K562 (cell line): ENCODE measurements around the gene DNAJC1. TPM values are rescaled to one million over a fixed set of nuclear protein-coding genes. Genes with fewer than 3 reads are reported as not detected.

Experiments
- CBFA2T2 ChIP-seq: fragments of 450-650 bp; conservative IDR thresholded peaks from 2 replicates; pipeline ENCODE4 v1.6.1; 2017; ENCODE audit warnings: mild to moderate bottlenecking
- MCM2 ChIP-seq: fragments of 450-650 bp; IDR thresholded peaks from 2 replicates; pipeline ENCODE4 v1.6.1; 2017; ENCODE audit warnings: low read depth, mild to moderate bottlenecking
- polyA plus RNA-seq, 8 experiments: library from polyadenylated mRNA; depleted of rRNA in 4 of 8; stranded (reverse) in 5 of 8; unstranded in 3 of 8; fragments of >200 nt; fragmentation: Nextera tagmentation in 2 of 8; fragmentation: Illumina TruSeq in 1 of 8; extraction: Ambion mirVana in 2 of 8; extraction: Trizol in 1 of 8; gene quantifications; 2 replicates each; pipeline versions ENCODE4 v1.2.1 to v1.2.3, GENCODE V29; 2011 to 2014; ENCODE audit warnings: inconsistent platforms in 1 of 8, missing spikeins in 1 of 8
- total RNA-seq, 7 experiments: library from RNA; depleted of rRNA in 6 of 7; stranded (reverse); fragments of >200 nt in 6 of 7; fragmentation: Illumina TruSeq in 2 of 7; extraction: Trizol in 2 of 7; gene quantifications; 2 replicates each; pipeline versions ENCODE4 v1.2.1 to v1.2.3, GENCODE V29; 2011 to 2021; ENCODE audit warnings: low replicate concordance in 1 of 7
- TF ChIP-seq, protein P1 (sequence below), 3 experiments: fragments of 200-800 bp in 1 of 3; sonication (Bioruptor generic) in 1 of 3; sonication (generic) in 1 of 3; formaldehyde crosslinking in 1 of 3; IDR thresholded peaks; 2 replicates each; pipeline versions ENCODE4 v1.6.1 to v1.8.0; 2016 to 2022; ENCODE audit warnings: mild to moderate bottlenecking in 2 of 3, missing compliant biosample characterization in 2 of 3, missing genetic modification characterization in 2 of 3, missing genetic modification reagents in 1 of 3
- TF ChIP-seq, protein P2 (sequence below): fragments of 250-450 bp; sonication (Bioruptor Pico); IDR thresholded peaks from 2 replicates; pipeline ENCODE4 v1.5.0; 2021; ENCODE audit warnings: mild to moderate bottlenecking, borderline replicate concordance
- TF ChIP-seq, protein P3 (sequence below): sonication (generic); IDR thresholded peaks from 2 replicates; pipeline ENCODE4 v1.6.1; 2016

DNAJC1 gene
- total and polyA plus RNA-seq, 9 of the 15 experiments (the other 6 are each of a cell fraction or from before 2014, with no cell fraction given): 5.4 to 77.6 (median 40.3) TPM

DNA sequence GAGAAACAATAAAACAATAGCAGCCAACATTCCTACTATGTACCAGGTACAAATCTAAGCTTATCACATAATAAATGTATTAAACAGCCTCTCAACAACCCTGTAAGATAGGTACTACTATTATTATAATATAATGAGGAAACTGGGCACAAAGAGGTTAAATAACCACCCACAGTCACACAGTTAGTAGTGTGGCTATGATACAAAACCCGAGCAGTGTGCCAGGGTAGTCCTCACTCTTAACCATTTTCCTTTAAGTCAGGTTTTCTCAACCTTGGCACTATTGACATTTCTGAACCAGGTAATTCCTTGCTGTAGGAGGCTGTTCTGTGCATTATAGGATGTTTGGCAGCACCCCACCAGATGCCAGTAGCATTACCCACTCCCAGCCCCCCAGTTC is 48.8 kb downstream of the DNAJC1 start (continued):
- TF ChIP-seq, protein P1, sequence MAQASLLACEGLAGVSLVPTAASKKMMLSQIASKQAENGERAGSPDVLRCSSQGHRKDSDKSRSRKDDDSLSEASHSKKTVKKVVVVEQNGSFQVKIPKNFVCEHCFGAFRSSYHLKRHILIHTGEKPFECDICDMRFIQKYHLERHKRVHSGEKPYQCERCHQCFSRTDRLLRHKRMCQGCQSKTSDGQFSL (CRISPR knock-in tag; IDR thresholded peaks at IDR 0.05): no peak
- TF ChIP-seq, protein P1 (tag; IDR thresholded peaks at IDR 0.05): no peak
- TF ChIP-seq, protein P2, sequence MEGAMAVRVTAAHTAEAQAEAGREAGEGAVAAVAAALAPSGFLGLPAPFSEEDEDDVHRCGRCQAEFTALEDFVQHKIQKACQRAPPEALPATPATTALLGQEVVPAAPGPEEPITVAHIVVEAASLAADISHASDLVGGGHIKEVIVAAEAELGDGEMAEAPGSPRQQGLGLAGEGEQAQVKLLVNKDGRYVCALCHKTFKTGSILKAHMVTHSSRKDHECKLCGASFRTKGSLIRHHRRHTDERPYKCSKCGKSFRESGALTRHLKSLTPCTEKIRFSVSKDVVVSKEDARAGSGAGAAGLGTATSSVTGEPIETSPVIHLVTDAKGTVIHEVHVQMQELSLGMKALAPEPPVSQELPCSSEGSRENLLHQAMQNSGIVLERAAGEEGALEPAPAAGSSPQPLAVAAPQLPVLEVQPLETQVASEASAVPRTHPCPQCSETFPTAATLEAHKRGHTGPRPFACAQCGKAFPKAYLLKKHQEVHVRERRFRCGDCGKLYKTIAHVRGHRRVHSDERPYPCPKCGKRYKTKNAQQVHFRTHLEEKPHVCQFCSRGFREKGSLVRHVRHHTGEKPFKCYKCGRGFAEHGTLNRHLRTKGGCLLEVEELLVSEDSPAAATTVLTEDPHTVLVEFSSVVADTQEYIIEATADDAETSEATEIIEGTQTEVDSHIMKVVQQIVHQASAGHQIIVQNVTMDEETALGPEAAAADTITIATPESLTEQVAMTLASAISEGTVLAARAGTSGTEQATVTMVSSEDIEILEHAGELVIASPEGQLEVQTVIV (CRISPR knock-in tag): no peak
- TF ChIP-seq, protein P3, sequence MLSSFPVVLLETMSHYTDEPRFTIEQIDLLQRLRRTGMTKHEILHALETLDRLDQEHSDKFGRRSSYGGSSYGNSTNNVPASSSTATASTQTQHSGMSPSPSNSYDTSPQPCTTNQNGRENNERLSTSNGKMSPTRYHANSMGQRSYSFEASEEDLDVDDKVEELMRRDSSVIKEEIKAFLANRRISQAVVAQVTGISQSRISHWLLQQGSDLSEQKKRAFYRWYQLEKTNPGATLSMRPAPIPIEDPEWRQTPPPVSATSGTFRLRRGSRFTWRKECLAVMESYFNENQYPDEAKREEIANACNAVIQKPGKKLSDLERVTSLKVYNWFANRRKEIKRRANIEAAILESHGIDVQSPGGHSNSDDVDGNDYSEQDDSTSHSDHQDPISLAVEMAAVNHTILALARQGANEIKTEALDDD: no peak
- TF ChIP-seq MCM2 (no peak), CBFA2T2 (no peak)
- TF ChIP-seq, all 486 proteins: peak for 0
